ENCODE measurements around the gene DNAAF5. TPM values are rescaled to one million over a fixed set of nuclear protein-coding genes. Genes with fewer than 3 reads are reported as not detected.

The DNAAF5 gene
- total RNA-seq, 1 experiment from 2014 or later, result 37.6 TPM

DNA sequence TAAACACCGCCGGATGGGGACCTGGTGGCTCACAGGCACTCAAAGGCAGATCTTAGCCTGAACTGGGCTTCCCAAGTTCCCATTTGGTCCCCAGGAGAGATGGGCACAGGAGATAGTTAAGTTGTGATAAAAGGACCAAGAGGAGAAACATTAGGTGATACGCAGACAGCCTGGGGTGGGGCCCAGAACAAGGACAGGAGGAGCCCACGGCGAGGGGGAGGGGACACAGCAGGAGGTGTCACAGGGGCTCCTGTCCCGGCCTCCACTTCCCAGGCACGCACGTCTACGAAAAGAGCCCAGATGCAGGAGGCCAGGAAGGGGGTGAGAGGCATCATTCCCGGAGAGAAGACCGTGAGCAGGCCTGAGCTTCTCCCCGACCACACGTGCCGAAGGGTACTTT is 16.3 kb upstream of the DNAAF5 start:
- no TSS peak for BruUV-seq (replicated peaks)
- Mint-ChIP-seq H3K36me3 (ENCODE audit: insufficient read depth, unreplicated experiment) (peaks cover 6% of the 10 kb centered on the region), H3K9me3 (ENCODE audit: unreplicated experiment) (no peaks in the 10 kb centered on the region), H3K4me3 (ENCODE audit: unreplicated experiment) (no peak overlapping the region), H3K4me1 (ENCODE audit: insufficient read depth, unreplicated experiment) (peaks cover 7% of the 10 kb centered on the region), H3K27me3 (ENCODE audit: insufficient read depth, unreplicated experiment) (no peaks in the 10 kb centered on the region), H3K27ac (ENCODE audit: low read depth, unreplicated experiment) (no peak overlapping the region)
- POLR2A ChIA-PET, result no interaction called here
- intact Hi-C loops (cut with micrococcal nuclease), result no loop called here
- no peak for TF ChIP-seq CTCF (IDR thresholded peaks at IDR 0.05; ENCODE audit: unreplicated experiment)
- no peak for DNase-seq (ENCODE audit: unreplicated experiment)
- CTCF ChIA-PET, result no interaction called here

- ChIA-PET CTCF (no interaction called here), POLR2A (interaction anchor here (0.7 kb wide), 1 partner anchor 21 kb away, joined by 4 read pairs; no protein-coding TSS in a partner anchor)
- no TSS peak for BruUV-seq (replicated peaks)
- Mint-ChIP-seq H3K4me1 (ENCODE audit: insufficient read depth, unreplicated experiment) (peaks cover 7% of the 10 kb centered on the region), H3K36me3 (ENCODE audit: insufficient read depth, unreplicated experiment) (peaks cover 6% of the 10 kb centered on the region), H3K4me3 (ENCODE audit: unreplicated experiment) (no peak overlapping the region), H3K9me3 (ENCODE audit: unreplicated experiment) (no peaks in the 10 kb centered on the region), H3K27me3 (ENCODE audit: insufficient read depth, unreplicated experiment) (no peaks in the 10 kb centered on the region), H3K27ac (ENCODE audit: low read depth, unreplicated experiment) (no peak overlapping the region)
- intact Hi-C loops (cut with micrococcal nuclease), result no loop called here
- no peak for DNase-seq (ENCODE audit: unreplicated experiment)
- no peak for TF ChIP-seq CTCF (IDR thresholded peaks at IDR 0.05; ENCODE audit: unreplicated experiment)
Observed at GRCh38 chr7:711093-711921, 15.2 kb upstream of the DNAAF5 start.

DNA sequence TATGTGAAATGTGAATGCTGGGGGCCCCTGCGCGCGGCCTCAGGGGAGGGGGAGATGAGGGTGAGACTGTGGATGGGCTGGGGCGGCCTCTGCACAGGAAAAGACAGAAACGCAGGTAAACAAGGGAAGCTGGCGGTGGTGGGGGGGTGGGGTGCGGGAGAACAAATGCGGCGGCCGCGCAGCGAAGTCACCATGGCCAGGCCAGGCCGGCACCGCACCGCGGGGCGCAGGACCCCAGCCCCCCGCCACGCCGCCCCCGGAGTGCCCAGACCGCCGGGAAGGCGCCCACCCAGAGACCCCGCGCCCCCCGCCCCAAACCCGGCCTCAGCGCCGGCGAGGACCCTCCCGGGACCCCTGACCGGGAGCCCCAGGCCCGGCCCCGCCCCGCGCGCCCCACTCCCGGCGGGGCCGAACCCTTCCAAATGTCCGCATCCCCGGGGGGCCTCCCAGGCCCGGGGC is 14.5 kb upstream of the DNAAF5 start:
- ChIA-PET CTCF (no interaction called here), POLR2A (no interaction called here)
- no TSS peak for BruUV-seq (replicated peaks)
- Mint-ChIP-seq H3K36me3 (ENCODE audit: insufficient read depth, unreplicated experiment) (peaks cover 6% of the 10 kb centered on the region), H3K4me3 (ENCODE audit: unreplicated experiment) (no peak overlapping the region), H3K9me3 (ENCODE audit: unreplicated experiment) (no peaks in the 10 kb centered on the region), H3K27ac (ENCODE audit: low read depth, unreplicated experiment) (no peak overlapping the region), H3K27me3 (ENCODE audit: insufficient read depth, unreplicated experiment) (no peaks in the 10 kb centered on the region), H3K4me1 (ENCODE audit: insufficient read depth, unreplicated experiment) (peaks cover 7% of the 10 kb centered on the region)
- no peak for TF ChIP-seq CTCF (IDR thresholded peaks at IDR 0.05; ENCODE audit: unreplicated experiment)
- no peak for DNase-seq (ENCODE audit: unreplicated experiment)
- intact Hi-C loops (cut with micrococcal nuclease), result no loop called here

DNA sequence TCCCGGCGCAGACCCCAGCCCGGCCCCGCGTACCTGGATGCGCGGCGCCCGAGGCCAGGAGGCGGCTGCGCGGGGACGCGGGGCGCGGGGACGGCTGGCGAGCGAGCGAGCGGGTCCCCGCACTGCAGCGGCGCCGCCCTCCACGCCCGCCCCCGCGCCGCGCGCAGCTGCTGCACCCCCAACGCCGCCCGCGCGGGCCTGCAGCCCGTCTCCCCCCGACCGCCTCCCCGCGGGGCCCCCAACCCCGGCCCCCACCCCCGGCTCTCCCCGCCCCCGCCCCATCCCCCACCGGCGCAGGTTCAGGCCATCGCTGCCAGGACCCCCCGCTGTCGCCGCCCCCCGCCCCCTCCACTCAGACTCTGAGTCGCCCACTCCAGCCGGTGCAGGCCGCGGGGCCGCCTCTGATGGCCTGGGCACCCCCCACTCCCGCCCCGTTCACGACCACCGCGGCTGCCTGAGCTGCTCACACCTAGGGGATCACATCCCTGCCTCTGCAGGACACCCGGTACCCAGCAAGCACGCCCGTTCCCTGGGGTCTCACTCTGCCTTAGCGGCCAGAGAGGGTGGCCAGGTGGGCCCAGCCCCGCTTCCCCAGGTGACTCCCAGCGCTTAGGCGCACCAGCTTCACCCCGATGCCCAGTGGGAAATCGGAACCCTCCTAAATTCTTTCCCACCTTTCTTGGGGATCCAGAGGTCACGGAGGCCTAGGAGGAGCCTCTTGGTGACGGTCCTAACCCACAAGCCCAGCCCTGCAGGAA is 13.9 kb upstream of the DNAAF5 start:
- no peaks in the 10 kb centered on the region for H3K27me3 Mint-ChIP-seq (ENCODE audit: insufficient read depth, unreplicated experiment)
- CTCF ChIA-PET, result interaction anchor here (1.0 kb wide), 1 partner anchor 74 kb away, joined by 3 read pairs; no protein-coding TSS in a partner anchor
- BruUV-seq (replicated peaks), result no TSS peak
- H3K4me1 Mint-ChIP-seq (ENCODE audit: insufficient read depth, unreplicated experiment), result peaks cover 7% of the 10 kb centered on the region
- no peak for TF ChIP-seq CTCF (IDR thresholded peaks at IDR 0.05; ENCODE audit: unreplicated experiment)
- intact Hi-C loops (cut with micrococcal nuclease), result no loop called here
- no peak for DNase-seq (ENCODE audit: unreplicated experiment)
- no peak overlapping the region for H3K4me3 Mint-ChIP-seq (ENCODE audit: unreplicated experiment)
- H3K27ac Mint-ChIP-seq (ENCODE audit: low read depth, unreplicated experiment), result no peak overlapping the region
- H3K9me3 Mint-ChIP-seq (ENCODE audit: unreplicated experiment), result no peaks in the 10 kb centered on the region
- H3K36me3 Mint-ChIP-seq (ENCODE audit: insufficient read depth, unreplicated experiment), result peaks cover 6% of the 10 kb centered on the region
- POLR2A ChIA-PET, result no interaction called here
